Measurements from ENCODE around the gene KIF6. TPM values are rescaled to one million over a fixed set of nuclear protein-coding genes. Genes with fewer than 3 reads are reported as not detected.
"Not testable (repeated sequence)": the region's sequence is repeated elsewhere in the genome, so short reads cannot be mapped to it uniquely, and the experiment has no call there.

KIF6 gene
- total RNA-seq, 1 donor from 2014 or later, result 0.78 TPM

DNA sequence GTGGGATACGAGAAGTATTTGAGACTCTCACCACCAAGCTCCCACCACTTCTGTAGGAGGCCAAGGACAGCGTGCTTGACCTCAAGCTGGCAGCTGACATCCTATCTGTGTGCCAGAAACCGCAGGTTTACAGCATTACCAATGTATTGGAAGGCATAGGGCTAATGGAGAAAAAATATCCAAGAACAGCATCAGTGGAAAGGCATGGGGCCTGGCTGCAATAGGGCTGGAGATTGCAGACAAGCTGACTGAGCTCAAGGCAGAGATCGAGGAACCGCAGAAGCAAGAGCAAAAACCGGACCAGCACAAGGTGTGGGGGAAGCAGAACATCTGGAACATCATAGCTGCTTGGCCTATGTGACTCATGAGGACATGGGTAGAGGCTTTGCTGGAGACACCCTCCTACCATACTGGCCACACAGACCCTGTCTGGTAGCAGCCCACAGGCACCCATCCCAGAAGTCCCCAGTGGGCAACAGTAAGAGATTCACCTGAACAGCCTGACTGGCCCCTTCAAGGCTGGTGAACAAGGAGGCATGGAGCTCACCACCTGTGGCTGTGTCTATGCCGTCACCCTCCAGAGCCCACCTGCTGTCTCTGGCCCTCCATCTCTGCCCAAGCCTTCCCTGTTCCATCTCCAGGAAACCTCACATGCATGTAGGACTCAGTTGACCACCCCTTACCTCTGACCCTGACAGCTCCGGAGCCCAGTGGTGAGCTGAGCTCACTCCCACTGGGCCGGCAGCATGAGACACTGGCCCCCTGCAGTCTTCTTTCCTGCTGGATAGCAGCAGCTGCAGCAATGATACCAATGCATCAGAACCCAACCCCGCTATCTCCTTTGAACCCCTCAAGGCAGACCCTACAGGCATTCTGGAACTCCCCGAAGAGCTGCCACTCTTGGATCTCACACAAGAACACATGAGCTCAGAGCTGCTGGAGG, 171.1 kb downstream of the KIF6 start:
- DNase-seq (ENCODE audit: low spot score), result no peak

GRCh38 chr6:39553029-39553428, 172.2 kb downstream of the KIF6 start:
- DNase-seq (ENCODE audit: low spot score), result no peak

GRCh38 chr6:39550191-39550590, 175.0 kb downstream of the KIF6 start:
- DNase-seq (ENCODE audit: low spot score), result no peak

DNA sequence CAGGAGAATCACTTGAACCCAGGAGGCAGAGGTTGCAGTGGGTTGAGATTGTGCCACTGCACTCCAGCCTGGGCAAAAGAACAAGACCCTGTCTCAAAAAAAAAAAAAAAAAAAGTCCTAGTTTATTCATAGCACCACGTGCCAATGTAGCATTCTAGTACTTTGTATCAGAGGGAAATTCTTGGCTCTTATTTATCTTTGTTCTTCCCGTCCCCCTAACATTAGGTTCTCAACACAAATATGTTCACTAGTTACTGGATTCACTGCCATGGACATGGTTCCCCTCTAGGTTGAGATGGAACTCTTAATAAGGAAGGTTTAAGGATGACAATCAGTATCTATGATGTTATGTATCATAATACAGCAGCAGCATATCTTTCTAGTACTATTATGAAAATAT, 178.5 kb downstream of the KIF6 start:
- no peak for DNase-seq (ENCODE audit: low spot score)

GRCh38 chr6:39543950-39544349, 181.3 kb downstream of the KIF6 start:
- no peak for DNase-seq (ENCODE audit: low spot score)

- no peak for DNase-seq (ENCODE audit: low spot score)
Observed at GRCh38 chr6:39543095-39543494, 182.1 kb downstream of the KIF6 start.

DNA sequence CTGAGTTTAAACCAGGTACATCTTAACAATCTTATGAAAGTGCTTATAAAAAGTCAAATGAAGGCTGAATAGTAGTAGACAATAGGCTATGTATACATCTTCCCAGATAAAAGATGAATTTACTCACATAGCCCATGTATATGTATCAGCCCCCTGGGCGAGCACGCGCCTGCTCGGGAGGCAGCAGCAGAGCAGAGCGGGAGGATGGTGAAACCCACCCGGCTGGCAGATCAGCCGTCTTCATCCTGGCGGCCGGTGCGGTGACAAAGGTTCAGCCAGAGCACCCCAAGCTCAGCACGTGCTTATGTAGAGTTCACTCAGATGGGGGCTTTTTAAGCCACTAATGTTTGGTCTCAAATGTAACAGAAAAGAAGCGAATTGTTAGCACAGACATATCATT, 184.8 kb downstream of the KIF6 start:
- DNase-seq (ENCODE audit: low spot score), result no peak

GRCh38 chr6:39530201-39530759, 194.9 kb downstream of the KIF6 start:
- DNase-seq (ENCODE audit: low spot score), result no peak

DNA sequence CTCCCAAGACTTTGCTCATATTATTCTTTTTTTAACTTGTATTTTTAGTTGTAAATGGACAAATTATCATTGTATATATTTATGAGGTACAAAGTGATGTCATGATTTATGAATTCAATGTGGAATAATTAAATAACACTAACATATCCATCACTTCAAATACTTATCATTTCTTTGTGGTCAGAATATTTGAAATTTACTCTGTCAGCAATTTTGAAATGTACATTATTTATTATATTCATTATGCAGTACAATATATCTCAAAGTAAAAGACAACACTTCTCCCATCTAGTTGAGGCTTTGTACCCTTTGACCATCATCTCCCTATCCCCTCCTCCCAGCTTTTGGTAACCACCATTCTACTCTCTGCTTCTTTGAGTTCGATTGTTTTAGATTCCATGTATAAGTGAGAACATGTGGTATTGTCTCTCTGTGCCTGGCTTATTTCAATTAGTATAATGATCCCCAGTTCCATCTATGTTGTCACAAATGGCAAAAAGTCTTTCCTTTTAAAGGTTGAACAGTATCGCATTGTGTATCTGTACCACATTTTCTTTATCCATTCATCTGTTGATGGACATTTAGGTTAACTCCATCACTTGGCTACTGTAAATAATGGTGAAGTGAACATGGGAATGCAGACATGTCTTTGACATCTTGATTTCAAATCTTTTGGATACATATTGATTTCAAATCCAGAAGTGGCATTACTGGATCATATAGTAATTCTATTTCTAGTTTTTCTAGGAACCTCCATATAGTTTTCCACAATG, 197.2 kb downstream of the KIF6 start:
- DNase-seq (ENCODE audit: low spot score), result no peak

GRCh38 chr6:39524007-39524406, 201.2 kb downstream of the KIF6 start:
- DNase-seq (ENCODE audit: low spot score), result no peak

DNA sequence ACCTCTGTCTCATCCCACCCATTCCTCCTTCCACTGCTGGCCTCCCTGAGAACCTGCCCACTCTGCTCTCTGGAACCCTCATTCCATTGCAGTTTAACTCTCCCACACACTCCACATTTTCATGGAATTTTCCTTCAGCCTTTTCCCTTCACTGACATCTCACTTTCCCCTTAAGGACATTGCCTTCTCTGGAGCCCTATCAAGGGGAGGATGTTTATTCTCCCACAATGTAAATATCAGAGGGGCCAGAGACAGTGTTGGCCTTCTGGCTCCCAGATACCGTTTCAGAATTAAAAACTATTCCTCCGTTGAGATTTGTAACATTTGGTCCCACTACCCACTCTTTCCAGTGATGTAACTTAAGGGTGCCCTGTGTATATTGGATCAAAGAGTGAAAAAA, 203.2 kb downstream of the KIF6 start:
- DNase-seq (ENCODE audit: low spot score), result no peak

DNA sequence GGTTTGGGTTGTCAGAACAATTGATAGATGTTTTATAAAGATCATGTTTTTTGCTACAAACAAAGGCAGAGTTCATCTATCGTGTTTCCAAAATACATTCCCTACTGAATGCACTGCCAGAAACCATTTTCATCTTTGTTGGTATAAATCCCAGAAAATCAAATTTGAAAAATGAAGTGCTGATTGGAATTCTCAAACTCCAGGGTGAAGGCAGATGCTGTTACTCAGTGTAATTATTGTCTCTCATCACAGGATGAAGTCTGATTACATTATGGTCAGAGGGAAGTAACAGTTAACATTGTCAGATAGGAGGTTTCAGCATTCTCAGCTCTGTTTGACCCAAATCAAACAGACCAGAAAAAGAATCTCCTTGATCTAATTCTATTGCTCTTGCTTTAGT, 204.3 kb downstream of the KIF6 start:
- DNase-seq (ENCODE audit: low spot score), result no peak

DNA sequence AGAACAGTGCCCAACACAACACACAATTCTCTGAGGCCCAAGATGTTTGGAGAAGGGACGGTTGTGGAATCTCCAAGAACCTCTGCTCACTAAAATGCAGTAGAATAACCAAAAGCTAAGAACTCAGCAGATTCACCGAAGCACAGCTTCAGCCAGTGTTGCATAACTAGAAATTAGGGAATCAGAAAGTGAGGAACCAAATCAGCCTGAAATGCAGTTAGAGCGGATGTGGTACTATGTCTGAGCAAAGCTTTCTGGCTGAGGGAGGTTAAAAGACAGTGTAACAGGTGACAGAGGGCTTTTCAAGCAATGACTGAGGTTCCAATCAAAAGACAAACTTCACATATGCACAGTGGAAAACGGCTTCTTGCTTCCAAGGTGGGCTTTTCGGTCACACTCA, 204.8 kb downstream of the KIF6 start:
- DNase-seq (ENCODE audit: low spot score), result no peak

- DNase-seq (ENCODE audit: low spot score), result no peak
Observed at GRCh38 chr6:39518221-39518620, 207.0 kb downstream of the KIF6 start.

DNA sequence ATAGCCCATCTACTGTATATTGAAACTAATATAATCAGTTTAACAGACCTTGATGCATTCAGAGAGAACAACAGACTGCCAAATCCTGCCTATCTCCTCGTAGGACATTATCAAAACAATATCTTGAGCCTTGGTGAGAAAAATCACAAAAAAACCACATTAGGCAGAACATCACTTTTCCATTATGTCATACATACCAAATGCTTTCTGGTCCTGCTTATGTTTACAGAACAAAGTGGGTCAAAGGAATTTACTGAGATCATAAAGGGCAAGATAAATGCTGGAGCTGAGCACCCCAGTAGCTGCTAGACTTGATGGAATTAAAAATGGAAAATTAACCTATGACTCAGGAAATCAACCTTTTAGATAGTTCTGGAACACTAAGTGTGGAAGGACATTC, 207.5 kb downstream of the KIF6 start:
- no peak for DNase-seq (ENCODE audit: low spot score)

DNA sequence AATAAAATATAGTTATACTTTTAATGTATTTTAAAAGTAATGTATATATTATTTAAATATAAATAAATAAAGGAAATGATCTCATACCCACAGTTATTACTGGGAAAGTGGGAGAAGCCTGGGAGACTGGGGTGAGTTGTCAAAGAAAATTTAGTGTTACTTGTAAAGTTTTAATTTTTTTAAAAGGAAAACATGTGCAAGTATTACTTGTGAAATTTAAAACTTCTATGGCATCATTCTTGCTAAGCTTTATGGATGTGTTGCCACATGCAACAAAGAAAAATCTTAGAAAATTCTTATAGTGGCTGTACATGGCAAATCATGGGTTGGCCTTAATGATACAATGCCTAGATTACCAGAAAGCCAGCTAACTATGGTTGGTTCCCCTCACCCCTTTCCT, 208.7 kb downstream of the KIF6 start:
- DNase-seq (ENCODE audit: low spot score), result no peak

GRCh38 chr6:39515471-39515870, 209.7 kb downstream of the KIF6 start:
- DNase-seq (ENCODE audit: low spot score), result no peak

- DNase-seq (ENCODE audit: low spot score), result no peak
Observed at GRCh38 chr6:39515006-39515405, 210.2 kb downstream of the KIF6 start.

DNA sequence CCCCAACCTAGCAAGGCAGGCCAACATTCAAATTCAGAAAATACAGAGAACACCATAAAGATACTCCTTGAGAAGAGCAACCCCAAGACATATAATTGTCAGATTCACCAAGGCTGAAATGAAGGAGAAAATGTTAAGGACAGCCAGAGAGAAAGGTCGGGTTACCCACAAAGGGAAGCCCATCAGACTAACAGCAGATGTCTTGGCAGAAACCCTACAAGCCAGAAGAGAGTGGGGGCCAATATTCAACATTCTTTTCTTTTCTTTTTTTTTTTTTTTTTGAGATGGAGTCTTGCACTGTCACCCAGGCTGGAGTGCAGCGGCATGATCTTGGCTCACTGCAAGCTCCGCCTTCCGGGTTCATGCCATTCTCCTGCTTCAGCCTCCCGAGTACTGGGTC, 215.4 kb downstream of the KIF6 start:
- not testable (repeated sequence) for DNase-seq (ENCODE audit: low spot score)

GRCh38 chr6:39508515-39508914, 216.7 kb downstream of the KIF6 start:
- DNase-seq (ENCODE audit: low spot score), result no peak

- DNase-seq (ENCODE audit: low spot score), result no peak
Observed at GRCh38 chr6:39507331-39507998, 217.7 kb downstream of the KIF6 start.

- DNase-seq (ENCODE audit: low spot score), result not testable (repeated sequence)
Observed at GRCh38 chr6:39502362-39502955, 222.7 kb downstream of the KIF6 start.
